ENCODE data around the gene HOXC11.

Gene HOXC11

DNA sequence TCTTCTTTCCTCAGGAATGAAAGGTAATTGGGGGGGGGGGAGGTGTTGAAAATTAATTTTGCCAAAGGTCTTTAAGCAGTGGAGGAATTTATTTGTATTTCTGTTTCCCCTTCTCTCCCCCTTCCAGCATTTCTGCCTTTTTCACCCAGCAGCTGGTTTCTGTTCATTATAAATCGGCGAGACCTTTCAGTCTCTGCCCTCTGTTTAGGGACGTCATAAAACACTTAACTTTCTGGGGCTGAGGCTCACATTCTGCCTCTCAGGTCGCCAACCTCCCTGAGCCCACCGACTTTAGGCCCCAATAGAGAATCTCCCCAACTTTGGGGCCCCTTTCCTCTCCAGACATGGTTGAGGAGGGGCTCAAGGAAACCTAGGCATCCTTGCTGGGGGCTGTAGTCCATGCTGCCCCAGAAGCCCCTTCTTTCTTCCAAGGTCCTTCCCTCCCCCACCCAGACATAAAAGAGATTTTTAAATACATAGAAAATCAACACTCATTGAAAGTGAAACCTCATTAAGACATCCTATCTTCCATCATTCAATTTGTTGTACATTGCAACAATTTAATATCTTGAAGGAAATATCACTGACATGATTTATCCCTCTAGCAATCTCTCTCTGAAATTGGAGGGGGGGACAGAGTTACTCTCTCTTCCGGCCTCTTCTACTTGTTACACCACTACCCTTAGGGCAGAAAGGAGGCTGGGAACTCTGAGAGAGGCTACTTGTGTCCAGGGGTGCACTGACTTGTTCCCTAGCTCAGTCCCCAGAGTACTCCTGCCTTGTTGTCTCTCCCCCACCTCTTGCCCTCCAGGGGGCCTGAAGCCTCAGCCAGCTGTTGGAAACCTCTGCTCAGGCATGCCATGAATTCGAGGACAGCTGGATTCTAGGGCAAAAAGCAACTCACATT, 52.8 kb downstream of the HOXC11 start:
- DNase-seq: no peak

DNA sequence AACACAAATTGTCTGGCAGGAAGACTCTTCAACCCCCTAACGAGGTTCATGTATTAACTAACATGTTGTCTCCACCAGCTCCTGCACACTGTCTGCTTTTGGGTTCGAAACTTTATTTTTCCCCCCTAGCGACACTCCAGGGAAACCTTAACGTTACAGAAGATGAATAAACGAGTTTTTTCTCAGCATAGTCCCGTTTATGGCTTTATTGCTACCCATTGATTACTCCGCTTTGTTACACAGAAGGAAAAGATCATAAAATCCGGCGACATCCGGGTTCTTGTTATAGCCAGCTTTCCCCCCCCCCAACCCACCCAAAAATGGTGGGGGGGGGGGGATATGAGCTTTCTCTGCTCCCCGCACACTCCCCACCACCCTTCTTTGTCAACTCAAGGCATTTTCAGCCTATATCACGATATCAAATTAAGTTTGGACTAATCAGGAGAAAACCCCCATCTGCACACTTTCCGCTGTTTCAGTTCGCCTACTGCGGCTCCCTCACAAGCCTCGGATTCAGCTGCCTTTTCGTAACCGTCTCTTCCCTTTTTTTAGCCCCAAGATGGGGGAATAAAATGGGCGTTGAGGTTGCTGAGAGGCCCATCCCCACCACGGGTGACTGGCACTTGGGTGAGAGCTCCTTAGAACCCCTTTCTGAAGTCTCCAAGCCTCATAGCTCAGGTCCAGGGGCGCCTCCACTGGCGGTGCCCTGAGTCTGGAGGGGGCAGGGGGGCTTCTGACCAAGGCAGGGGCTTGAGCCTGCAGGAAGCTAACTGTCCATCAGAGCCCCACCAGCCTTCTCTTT, 53.9 kb downstream of the HOXC11 start:
- DNase-seq: no peak

Measured in SW 1271 (cell line).